Epithelial cell of esophagus (primary cell): ENCODE results near the gene VTI1A.

Experiments
- DNase-seq: peaks from one replicate; pipeline ENCODE4 v3.0.0; 2010; ENCODE audit warnings: low read depth
- H3K4me3 ChIP-seq: 2 replicates; pipeline ENCODE4 v1.5.1; 2011; ENCODE audit warnings: mild to moderate bottlenecking, low read length, control low read depth
- TF ChIP-seq, protein P1 (sequence below): IDR thresholded peaks from 2 replicates; pipeline ENCODE4 v1.5.1; 2011; ENCODE audit warnings: low read depth, mild to moderate bottlenecking, low read length, control low read depth, inconsistent platforms; ENCODE audit not compliant: insufficient read depth; ENCODE audit errors: missing control alignments

VTI1A gene

DNA sequence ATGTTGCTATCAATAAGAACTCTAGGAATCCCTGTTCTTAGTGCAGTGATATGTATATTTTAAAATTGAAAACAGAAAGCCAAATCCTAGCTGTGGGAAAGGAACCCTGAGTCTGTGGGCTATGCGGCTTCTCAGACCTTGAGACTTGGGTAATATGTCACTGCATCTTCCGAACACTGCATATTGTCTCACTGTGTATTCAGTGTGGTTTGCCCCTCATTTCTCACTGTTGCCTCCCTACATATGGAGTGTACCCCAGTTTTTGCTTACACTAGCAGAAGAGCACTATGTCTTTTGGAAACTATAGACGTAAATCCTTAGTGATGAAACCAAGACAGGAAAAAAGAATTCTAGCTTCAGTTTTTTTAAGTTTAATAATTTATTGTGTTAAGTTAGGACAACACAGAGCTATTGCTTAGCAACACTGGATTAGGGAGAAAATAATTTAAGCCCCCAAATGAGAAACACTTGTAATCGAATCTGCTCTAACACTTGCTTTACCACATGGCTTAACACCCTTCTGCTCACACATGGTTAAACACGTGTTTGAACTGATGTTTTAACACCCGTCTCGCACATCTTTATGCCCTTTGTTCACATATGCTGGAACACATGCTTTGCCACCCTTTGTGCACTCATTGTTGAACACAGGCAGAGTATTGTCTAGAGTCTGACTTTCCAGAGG is 251.3 kb downstream of the VTI1A start:
- TF ChIP-seq, protein P1, sequence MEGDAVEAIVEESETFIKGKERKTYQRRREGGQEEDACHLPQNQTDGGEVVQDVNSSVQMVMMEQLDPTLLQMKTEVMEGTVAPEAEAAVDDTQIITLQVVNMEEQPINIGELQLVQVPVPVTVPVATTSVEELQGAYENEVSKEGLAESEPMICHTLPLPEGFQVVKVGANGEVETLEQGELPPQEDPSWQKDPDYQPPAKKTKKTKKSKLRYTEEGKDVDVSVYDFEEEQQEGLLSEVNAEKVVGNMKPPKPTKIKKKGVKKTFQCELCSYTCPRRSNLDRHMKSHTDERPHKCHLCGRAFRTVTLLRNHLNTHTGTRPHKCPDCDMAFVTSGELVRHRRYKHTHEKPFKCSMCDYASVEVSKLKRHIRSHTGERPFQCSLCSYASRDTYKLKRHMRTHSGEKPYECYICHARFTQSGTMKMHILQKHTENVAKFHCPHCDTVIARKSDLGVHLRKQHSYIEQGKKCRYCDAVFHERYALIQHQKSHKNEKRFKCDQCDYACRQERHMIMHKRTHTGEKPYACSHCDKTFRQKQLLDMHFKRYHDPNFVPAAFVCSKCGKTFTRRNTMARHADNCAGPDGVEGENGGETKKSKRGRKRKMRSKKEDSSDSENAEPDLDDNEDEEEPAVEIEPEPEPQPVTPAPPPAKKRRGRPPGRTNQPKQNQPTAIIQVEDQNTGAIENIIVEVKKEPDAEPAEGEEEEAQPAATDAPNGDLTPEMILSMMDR, result no peak
- H3K4me3 ChIP-seq, result no peak overlapping the region
- no peak for DNase-seq

- DNase-seq, result no peak
- H3K4me3 ChIP-seq, result no peak overlapping the region
- TF ChIP-seq, protein P1, result no peak
Measured at GRCh38 chr10:112698818-112699164, 251.8 kb downstream of the VTI1A start.

- no peak overlapping the region for H3K4me3 ChIP-seq
- DNase-seq, result no peak
- TF ChIP-seq, protein P1, result no peak
Measured at GRCh38 chr10:112700215-112700671, 253.2 kb downstream of the VTI1A start.

DNA sequence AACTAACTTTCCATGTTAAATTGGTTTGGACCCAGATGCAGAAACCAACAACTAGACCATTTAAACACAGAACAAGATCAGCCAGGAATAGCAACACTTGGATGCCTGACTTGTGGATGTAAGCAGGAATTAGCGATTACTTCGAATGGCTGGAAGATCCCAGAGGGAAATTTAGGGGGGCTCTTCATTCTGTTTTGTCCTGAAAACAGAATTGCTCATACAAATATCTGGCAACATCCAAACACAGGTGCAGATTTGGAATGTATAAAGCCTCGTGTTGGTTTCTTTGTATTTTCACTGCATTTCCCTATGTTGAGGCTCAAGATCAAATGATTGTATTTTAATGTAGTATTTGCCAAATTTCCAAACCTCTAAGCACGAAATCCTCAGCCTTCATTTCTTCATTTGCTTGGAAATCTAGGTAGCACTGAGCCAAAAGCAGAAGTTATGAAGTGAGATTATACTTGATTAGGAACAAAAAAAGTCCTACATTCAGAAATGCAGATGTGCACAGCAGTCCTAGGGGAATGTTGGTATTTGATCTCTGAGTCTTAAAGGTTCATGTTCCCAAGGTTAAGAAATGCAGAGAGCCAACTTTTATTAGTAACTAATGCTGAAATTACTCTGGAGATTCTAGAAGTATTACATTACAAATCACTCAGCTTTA is 254.3 kb downstream of the VTI1A start:
- TF ChIP-seq, protein P1, result no peak
- H3K4me3 ChIP-seq, result no peak overlapping the region
- DNase-seq, result no peak

- no peak overlapping the region for H3K4me3 ChIP-seq
- TF ChIP-seq, protein P1, result no peak
- no peak for DNase-seq
Measured at GRCh38 chr10:112701878-112702255, 254.9 kb downstream of the VTI1A start.

GRCh38 chr10:112706577-112706976 is 259.6 kb downstream of the VTI1A start:
- H3K4me3 ChIP-seq, result no peak overlapping the region
- DNase-seq, result no peak
- TF ChIP-seq, protein P1, result no peak

DNA sequence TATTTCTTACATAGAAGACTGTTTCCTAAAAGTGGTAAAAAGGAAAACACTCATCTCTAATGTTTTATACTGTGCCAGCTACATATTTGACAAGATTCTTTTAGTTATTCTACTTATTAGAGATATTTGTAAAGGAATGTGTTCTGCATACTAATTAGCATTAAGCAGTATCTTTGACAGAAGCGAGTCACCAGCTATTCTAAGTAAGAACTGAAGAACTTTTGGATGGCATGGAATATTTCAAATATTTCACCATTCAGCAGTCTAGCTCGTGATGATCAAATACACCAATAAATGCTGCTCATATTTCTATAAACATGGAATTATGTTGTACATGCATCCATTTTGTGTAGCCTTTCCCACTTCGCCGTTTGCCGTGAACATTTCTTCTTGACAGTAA is 261.4 kb downstream of the VTI1A start:
- TF ChIP-seq, protein P1, result no peak
- no peak for DNase-seq
- H3K4me3 ChIP-seq, result no peak overlapping the region
